Thymus (tissue), 11 donors: ENCODE measurements around the gene APOC3. TPM values are rescaled to one million over a fixed set of nuclear protein-coding genes. Genes with fewer than 3 reads are reported as not detected.

Source experiments
- DNase-seq, 9 donors: peaks; one replicate each; pipeline ENCODE4 v3.0.0-alpha.2; 2013; ENCODE audit warnings: low spot score in 9 of 9, low read depth in 6 of 9, missing footprints in 1 of 9
- H3K27ac ChIP-seq, 2 donors: one replicate each; pipeline ENCODE4 v1.5.1; 2013; ENCODE audit warnings: control low read depth in 1 of 2, low read depth in 1 of 2, low read length in 1 of 2, mild to moderate bottlenecking in 1 of 2, moderate library complexity in 1 of 2
- H3K27me3 ChIP-seq, 2 donors: one replicate each; pipeline ENCODE4 v1.5.1; 2013; ENCODE audit warnings: low read length in 1 of 2; ENCODE audit not compliant: control insufficient read depth in 2 of 2, insufficient read depth in 1 of 2
- H3K36me3 ChIP-seq, 2 donors: one replicate each; pipeline ENCODE4 v1.5.1; 2013; ENCODE audit warnings: low read length in 1 of 2, mild to moderate bottlenecking in 1 of 2, moderate library complexity in 1 of 2; ENCODE audit not compliant: control insufficient read depth in 2 of 2, insufficient read depth in 2 of 2
- H3K4me1 ChIP-seq, 2 donors: one replicate each; pipeline ENCODE4 v1.5.1; 2013; ENCODE audit warnings: low read length in 2 of 2; ENCODE audit not compliant: control insufficient read depth in 2 of 2, insufficient read depth in 2 of 2
- H3K4me3 ChIP-seq, 2 donors: one replicate each; pipeline ENCODE4 v1.5.1; 2013; ENCODE audit warnings: low read length in 2 of 2, control low read depth in 1 of 2, mild to moderate bottlenecking in 1 of 2
- H3K9me3 ChIP-seq, 2 donors: one replicate each; pipeline ENCODE4 v1.5.1; 2013; ENCODE audit warnings: low read length in 1 of 2, mild to moderate bottlenecking in 1 of 2; ENCODE audit not compliant: control insufficient read depth in 2 of 2, insufficient read depth in 1 of 2
- WGBS: extraction: QIAGEN DNeasy Blood & Tissue Kit; methylation state at CpG from one replicate; pipeline ENCODE4 v1.1.7; 2013; 5-methylcytosine and 5-hydroxymethylcytosine counted together
- polyA plus RNA-seq: library from polyadenylated mRNA; stranded (reverse); fragments of 200-250 nt; gene quantifications from one replicate; pipeline ENCODE4 v1.2.3, GENCODE V29; 2013
- total RNA-seq: library from RNA; stranded (reverse); fragments of 120-200 nt; gene quantifications from one replicate; pipeline ENCODE4 v1.2.4, GENCODE V29; 2013
- donor health status: healthy.

APOC3 gene
- total and polyA plus RNA-seq, 2 donors, result 1.1 to 9.8 TPM

DNA sequence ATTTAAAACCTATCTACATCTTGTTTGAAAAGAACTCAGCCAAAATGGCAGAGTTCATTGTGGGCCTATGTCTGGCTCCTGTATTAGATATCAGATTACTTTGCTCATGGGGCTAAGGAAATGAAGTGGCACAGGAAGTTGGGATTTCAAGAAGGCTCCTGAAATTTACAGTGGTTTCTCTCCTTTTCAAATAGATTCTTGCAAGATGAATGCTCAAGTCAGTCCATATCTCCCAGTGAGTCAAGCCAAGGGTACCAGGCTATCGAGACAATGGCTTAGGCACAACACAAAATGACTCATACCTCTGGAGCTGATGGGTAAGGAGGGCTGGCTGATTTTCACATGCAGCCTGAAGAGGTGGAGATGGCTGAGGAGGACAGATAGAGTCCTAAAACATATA, 31.8 kb downstream of the APOC3 start:
- Histone ChIP-seq H3K4me3 (no peak overlapping the region), H3K36me3 (peaks cover 59 to 86% of the 10 kb centered on the region in 2 donors), H3K27ac (no peak overlapping the region), H3K4me1 (no peaks in the 10 kb centered on the region), H3K9me3 (no peaks in the 10 kb centered on the region), H3K27me3 (no peaks in the 10 kb centered on the region)
- no peak for DNase-seq
- WGBS, result 100% methylated on average over 1 of the region's 1 CpG

DNA sequence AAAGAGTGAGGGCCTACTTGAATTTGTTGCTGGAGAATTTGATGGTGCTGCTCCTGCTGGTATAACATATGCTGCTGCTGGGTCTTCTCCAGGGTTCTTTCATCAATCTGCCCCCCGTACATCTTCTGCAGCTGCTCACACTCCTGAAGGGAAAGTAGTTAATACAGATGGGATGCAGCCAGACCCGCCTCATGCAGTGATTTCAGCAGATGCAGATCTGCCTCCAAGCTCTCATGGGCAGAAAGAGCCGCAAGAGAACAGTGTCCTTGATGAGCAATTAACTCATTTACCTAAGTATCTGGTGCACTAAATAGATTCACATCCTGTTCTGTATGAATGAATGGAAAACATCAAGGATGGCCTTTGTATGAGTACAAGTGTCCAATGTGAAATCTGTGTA, 32.5 kb downstream of the APOC3 start:
- no peak for DNase-seq
- 97% methylated on average over 3 of the region's 3 CpGs for WGBS
- no peaks in the 10 kb centered on the region for H3K27me3 ChIP-seq
- peaks cover 64 to 89% of the 10 kb centered on the region in 2 donors for H3K36me3 ChIP-seq
- H3K9me3 ChIP-seq, result no peaks in the 10 kb centered on the region
- H3K4me1 ChIP-seq, result no peaks in the 10 kb centered on the region
- H3K27ac ChIP-seq, result no peak overlapping the region
- no peak overlapping the region for H3K4me3 ChIP-seq

DNA sequence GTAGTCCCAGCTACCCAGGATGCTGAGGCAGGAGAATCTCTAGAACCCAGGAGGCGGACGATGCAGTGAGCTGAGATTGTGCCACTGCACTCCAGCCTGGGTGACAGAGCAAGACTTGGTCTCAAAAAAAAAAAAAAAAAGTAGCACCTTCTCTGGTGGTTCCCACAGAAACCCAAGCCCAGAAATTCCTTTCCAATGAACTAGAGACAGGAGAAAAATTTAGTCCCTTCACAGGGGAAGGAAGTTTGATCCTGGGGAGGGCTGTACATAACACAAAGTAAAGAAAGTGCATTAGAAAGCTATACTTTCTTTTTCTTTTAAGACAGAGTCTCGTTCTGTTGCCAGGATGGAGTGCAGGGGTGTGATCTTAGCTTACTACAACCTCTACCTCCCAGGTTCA, 33.2 kb downstream of the APOC3 start:
- H3K4me1 ChIP-seq, result no peaks in the 10 kb centered on the region
- no peaks in the 10 kb centered on the region for H3K9me3 ChIP-seq
- peaks cover 65 to 89% of the 10 kb centered on the region in 2 donors for H3K36me3 ChIP-seq
- no peak for DNase-seq
- no peak overlapping the region for H3K4me3 ChIP-seq
- WGBS, result 97% methylated on average over 3 of the region's 3 CpGs
- H3K27ac ChIP-seq, result no peak overlapping the region
- H3K27me3 ChIP-seq, result no peaks in the 10 kb centered on the region

DNA sequence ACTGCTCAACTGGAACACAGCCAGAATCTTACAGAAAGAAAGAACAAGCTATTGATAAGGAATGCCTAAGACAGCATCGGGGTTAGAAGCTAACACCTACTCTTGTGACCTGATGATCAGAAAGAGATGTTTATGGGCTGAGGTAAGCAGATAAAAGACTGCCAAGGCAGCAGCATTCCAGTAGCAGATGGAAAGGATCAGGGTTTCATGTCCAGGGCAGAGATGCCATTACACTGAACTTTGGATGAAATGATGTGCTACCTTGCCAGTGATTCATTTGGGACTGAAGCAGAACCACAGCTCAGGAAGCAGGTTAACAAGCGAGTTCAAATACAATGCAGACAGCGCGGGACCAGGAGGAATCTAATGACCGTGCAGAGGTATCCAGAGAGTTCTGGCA, 34.8 kb downstream of the APOC3 start:
- no peaks in the 10 kb centered on the region for H3K27me3 ChIP-seq
- H3K4me3 ChIP-seq, result no peak overlapping the region
- 99% methylated on average over 5 of the region's 5 CpGs for WGBS
- no peaks in the 10 kb centered on the region for H3K4me1 ChIP-seq
- peaks cover 56 to 90% of the 10 kb centered on the region in 2 donors for H3K36me3 ChIP-seq
- DNase-seq, result no peak
- no peaks in the 10 kb centered on the region for H3K9me3 ChIP-seq
- no peak overlapping the region for H3K27ac ChIP-seq

DNA sequence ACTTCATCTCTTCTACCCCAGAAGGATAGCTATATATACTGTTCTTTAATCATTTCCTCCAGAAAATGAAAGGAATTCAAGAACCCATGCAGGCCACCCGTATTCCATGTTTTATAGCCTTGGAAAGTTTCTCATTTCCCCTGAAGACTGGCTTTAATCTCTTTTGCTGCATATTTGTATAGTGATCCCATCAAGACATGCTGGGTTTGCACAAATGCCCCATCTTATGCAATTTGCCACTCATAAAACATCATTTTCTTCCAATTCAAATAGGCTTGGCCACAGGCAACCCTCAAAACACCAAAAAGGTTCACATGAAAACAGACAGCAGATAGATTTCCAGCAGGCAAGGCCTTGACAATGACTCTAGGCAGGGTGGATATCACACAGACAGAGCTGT, 36.0 kb downstream of the APOC3 start:
- Histone ChIP-seq H3K27ac (no peak overlapping the region), H3K9me3 (no peaks in the 10 kb centered on the region), H3K27me3 (no peaks in the 10 kb centered on the region), H3K36me3 (peaks cover 58 to 89% of the 10 kb centered on the region in 2 donors), H3K4me3 (no peak overlapping the region), H3K4me1 (no peaks in the 10 kb centered on the region)
- 96% methylated on average over 1 of the region's 1 CpG for WGBS
- no peak for DNase-seq

DNA sequence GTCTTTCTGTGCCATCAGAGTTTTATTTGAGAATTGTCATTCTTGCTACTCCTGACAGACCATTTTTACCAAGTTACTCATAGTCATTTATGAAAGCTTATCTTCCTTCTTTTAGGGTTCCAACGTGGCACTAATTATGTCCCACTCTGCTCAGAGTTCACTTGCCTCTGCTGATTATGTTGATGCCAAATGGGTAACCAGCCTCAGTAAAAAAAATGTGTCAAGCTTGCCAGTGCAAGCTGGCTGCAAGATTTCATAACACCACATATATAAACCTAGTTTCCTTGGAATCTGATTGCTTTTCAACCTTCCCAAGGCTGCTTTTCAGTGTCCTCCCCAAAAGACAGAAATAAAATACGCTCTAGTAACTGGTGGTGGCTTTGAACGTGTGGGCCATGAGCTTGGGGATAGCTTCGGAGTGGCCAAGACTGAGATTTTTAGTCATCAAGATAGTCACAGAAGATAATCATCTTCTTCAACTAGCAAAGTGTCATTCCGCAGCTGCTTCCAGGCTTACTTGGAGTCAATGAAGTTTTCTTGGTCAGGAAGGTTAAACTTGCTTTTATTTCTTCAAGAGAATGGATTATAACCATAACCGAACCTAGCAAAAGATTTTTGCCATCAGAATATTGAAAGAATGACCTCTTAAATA, 37.2 kb downstream of the APOC3 start:
- H3K9me3 ChIP-seq, result no peaks in the 10 kb centered on the region
- over 99% methylated on average over 6 of the region's 6 CpGs for whole genome bisulfite sequencing
- H3K4me3 ChIP-seq, result no peak overlapping the region
- no peak overlapping the region for H3K27ac ChIP-seq
- no peaks in the 10 kb centered on the region for H3K4me1 ChIP-seq
- peaks cover 59 to 89% of the 10 kb centered on the region in 2 donors for H3K36me3 ChIP-seq
- DNase-seq, result no peak
- H3K27me3 ChIP-seq, result no peaks in the 10 kb centered on the region

DNA sequence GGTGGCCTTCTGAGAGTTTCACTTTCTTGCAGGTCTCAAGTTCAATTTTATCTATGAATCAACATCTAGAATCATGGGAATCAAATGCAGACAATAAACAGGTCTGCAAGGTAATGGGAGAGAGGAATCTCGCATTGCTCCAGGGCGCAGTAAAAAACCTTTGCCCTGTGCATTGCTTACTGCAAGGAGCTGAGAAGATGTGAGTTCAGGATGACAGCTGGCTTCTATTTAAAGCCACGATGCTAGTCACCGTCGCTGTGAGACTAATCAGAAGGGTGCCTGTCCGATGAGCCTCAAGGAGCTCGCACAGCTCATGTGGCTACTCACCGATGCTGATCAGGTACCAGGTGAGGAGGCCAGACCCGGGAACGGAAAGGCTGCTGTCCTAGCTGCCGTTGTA, 37.9 kb downstream of the APOC3 start:
- no peak for DNase-seq
- Histone ChIP-seq H3K27me3 (no peaks in the 10 kb centered on the region), H3K9me3 (no peaks in the 10 kb centered on the region), H3K4me1 (no peaks in the 10 kb centered on the region), H3K27ac (no peak overlapping the region), H3K36me3 (peaks cover 55 to 89% of the 10 kb centered on the region in 2 donors), H3K4me3 (no peak overlapping the region)
- WGBS, result 98% methylated on average over 11 of the region's 11 CpGs

DNA sequence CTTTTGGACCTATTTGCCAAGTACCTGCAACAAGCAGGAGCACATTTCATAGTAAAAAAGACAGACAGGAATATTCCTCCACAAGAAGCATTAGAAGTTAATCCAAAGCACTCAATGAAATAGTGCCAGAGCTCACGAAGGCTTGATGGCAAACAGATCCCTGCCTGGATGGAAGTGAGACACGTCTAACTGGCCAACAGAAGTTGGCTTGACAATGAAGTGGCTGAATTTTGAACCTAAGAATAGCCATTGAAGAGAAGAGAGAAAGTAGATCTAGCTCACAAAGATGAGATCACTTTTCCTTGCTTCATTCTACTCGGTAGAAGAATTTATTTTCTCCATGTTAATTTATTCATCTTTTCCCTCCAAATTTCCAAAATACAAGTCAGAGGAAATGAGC, 38.4 kb downstream of the APOC3 start:
- WGBS, result 96% methylated on average over 3 of the region's 3 CpGs
- H3K27ac ChIP-seq, result no peak overlapping the region
- H3K27me3 ChIP-seq, result no peaks in the 10 kb centered on the region
- H3K4me3 ChIP-seq, result no peak overlapping the region
- no peak for DNase-seq
- H3K4me1 ChIP-seq, result no peaks in the 10 kb centered on the region
- H3K9me3 ChIP-seq, result no peaks in the 10 kb centered on the region
- peaks cover 58 to 91% of the 10 kb centered on the region in 2 donors for H3K36me3 ChIP-seq

DNA sequence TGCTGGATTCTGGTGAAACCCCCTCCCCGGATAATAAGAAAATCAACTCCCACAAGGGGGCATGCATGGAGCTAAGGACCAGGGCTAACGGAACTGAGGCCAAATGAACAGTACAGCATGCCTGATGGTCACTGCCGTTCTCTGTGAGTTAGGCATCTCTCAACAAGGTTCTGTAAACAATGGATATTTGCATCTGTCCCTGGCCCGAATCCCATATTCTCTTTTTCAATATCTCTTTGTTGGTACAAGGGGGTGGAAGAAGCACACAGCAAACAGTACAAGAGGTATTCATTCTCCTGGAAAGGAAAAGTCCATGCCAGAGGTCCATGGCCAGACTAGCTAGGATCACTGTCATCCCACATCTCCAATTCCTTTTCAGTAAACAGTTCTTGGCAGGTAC, 39.9 kb downstream of the APOC3 start:
- Histone ChIP-seq H3K4me3 (no peak overlapping the region), H3K4me1 (no peaks in the 10 kb centered on the region), H3K36me3 (peaks cover 58 to 89% of the 10 kb centered on the region in 2 donors), H3K27ac (no peak overlapping the region), H3K27me3 (no peaks in the 10 kb centered on the region), H3K9me3 (no peaks in the 10 kb centered on the region)
- WGBS, result 96% methylated on average over 4 of the region's 4 CpGs
- no peak for DNase-seq
